ENCODE measurements around the gene MYRF.

GRCh38 chr11:61718621-61719302 lies 33.7 kb upstream of the MYRF start:
- peak in 1 of 2 donors; percentile 25 for TF ChIP-seq POLR2A (IDR thresholded peaks at IDR 0.05)
- TF ChIP-seq, protein P1, sequence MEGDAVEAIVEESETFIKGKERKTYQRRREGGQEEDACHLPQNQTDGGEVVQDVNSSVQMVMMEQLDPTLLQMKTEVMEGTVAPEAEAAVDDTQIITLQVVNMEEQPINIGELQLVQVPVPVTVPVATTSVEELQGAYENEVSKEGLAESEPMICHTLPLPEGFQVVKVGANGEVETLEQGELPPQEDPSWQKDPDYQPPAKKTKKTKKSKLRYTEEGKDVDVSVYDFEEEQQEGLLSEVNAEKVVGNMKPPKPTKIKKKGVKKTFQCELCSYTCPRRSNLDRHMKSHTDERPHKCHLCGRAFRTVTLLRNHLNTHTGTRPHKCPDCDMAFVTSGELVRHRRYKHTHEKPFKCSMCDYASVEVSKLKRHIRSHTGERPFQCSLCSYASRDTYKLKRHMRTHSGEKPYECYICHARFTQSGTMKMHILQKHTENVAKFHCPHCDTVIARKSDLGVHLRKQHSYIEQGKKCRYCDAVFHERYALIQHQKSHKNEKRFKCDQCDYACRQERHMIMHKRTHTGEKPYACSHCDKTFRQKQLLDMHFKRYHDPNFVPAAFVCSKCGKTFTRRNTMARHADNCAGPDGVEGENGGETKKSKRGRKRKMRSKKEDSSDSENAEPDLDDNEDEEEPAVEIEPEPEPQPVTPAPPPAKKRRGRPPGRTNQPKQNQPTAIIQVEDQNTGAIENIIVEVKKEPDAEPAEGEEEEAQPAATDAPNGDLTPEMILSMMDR (IDR thresholded peaks at IDR 0.05) = no peak
